ENCODE results near the gene GRK6. TPM values are rescaled to one million over a fixed set of nuclear protein-coding genes. Genes with fewer than 3 reads are reported as not detected.
"Not testable (repeated sequence)": the region's sequence is repeated elsewhere in the genome, so short reads cannot be mapped to it uniquely, and the experiment has no call there.

GRK6 gene
- total RNA-seq, 1 donor from 2014 or later = 43.9 TPM

DNA sequence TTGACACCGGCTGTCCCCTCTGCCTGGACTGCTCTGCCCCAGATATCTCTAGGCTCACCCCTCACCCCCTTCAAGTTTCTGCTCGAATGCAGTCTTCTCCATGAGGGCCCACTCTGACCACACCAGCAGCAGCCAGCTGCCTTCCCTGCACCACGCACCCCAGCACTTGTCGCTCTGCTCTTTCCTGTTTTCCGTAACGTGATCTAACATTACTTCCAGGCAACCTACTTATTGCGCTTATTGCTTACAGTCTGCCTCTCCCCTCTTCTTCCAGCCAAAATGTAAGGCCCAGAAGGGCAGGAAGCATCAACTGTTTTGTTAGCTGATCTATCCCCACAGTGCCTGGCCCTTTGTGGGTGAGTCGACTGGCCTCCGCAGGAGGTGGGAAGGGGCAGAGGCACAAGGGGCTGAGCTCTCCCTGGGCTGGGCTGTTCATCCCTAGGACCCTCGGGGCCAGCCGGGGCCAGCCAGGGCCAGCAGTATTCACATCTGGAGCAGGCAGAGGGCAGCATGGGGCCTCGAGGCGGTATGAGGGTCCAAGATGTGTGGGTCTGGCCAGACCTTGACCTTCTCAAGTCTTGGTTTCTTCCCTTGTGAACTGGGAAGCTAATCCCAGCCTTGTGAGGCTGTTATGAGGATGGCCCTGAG is 58.5 kb downstream of the GRK6 start:
- intact Hi-C loops (cut with DNase I) = no loop called here
- TF ChIP-seq, protein P1, sequence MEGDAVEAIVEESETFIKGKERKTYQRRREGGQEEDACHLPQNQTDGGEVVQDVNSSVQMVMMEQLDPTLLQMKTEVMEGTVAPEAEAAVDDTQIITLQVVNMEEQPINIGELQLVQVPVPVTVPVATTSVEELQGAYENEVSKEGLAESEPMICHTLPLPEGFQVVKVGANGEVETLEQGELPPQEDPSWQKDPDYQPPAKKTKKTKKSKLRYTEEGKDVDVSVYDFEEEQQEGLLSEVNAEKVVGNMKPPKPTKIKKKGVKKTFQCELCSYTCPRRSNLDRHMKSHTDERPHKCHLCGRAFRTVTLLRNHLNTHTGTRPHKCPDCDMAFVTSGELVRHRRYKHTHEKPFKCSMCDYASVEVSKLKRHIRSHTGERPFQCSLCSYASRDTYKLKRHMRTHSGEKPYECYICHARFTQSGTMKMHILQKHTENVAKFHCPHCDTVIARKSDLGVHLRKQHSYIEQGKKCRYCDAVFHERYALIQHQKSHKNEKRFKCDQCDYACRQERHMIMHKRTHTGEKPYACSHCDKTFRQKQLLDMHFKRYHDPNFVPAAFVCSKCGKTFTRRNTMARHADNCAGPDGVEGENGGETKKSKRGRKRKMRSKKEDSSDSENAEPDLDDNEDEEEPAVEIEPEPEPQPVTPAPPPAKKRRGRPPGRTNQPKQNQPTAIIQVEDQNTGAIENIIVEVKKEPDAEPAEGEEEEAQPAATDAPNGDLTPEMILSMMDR (IDR thresholded peaks at IDR 0.05) = no peak
- H3K4me1 ChIP-seq = peaks cover 1% of the 10 kb centered on the region
- no peaks in the 10 kb centered on the region for H3K27me3 ChIP-seq
- H3K27ac ChIP-seq = no peak overlapping the region
- ATAC-seq (no peak), DNase-seq (no peak)
- no peak overlapping the region for H3K4me3 ChIP-seq
- H3K36me3 ChIP-seq = peaks cover 49% of the 10 kb centered on the region
- H3K9me3 ChIP-seq = no peaks in the 10 kb centered on the region

DNA sequence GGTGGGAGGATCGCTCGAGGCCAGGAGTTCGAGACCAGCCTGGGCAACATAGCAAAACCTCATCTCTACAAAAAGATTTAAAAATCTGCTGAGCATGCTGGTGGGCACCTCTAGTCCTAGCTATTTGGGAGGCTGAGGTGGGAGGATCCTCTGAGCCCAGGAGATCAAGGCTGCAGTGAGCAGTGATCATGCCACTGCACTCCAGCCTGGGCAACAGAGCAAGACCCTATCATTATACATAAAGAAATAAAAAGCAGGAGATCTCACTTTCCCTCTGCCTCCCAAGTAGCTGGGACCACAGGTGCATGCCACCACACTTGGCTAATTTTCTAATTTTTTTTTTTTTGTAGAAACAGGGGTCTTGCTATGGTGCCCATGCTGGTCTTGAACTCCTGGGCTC is 59.3 kb downstream of the GRK6 start:
- H3K4me3 ChIP-seq; H3K27me3 ChIP-seq; H3K27ac ChIP-seq; DNase-seq; intact Hi-C loops (cut with DNase I); ATAC-seq; H3K9me3 ChIP-seq; H3K4me1 ChIP-seq: not testable (repeated sequence)
- H3K36me3 ChIP-seq = peaks cover 57% of the 10 kb centered on the region

GRCh38 chr5:177486256-177486655 is 59.8 kb downstream of the GRK6 start:
- no peak for ATAC-seq
- H3K4me1 ChIP-seq = no peaks in the 10 kb centered on the region

DNA sequence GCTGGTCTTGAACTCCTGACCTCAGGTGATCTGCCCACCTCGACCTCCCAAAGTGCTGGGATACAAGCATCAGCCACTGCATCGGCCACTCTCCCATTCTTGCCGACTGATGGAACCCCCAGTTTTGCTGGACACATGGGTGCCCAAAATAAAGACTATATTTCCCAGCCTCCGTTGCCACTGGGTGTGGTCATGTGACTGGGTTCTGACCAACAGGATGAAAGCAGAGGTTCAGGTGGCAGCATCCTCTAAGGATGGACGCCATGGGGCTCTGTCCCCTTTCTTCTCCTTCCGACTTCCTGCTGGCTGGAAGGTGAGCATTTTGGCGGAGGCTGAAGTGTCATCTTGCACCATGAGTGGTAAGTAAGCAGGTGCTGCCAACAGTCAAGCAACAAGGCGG is 60.7 kb downstream of the GRK6 start:
- TF ChIP-seq, protein P1 (IDR thresholded peaks at IDR 0.05) = no peak
- intact Hi-C loops (cut with DNase I) = no loop called here
- ATAC-seq (no peak), DNase-seq (no peak)
- H3K36me3 ChIP-seq = peaks cover 60% of the 10 kb centered on the region
- no peaks in the 10 kb centered on the region for H3K27me3 ChIP-seq
- no peak overlapping the region for H3K27ac ChIP-seq
- H3K4me1 ChIP-seq = no peaks in the 10 kb centered on the region
- H3K9me3 ChIP-seq = no peaks in the 10 kb centered on the region
- H3K4me3 ChIP-seq = no peak overlapping the region

More at GRCh38 chr5:177486256-177486655, 59.8 kb downstream of the GRK6 start:
- no peak overlapping the region for H3K27ac ChIP-seq
- intact Hi-C loops (cut with DNase I) = no loop called here
- H3K4me3 ChIP-seq = no peak overlapping the region
- no peaks in the 10 kb centered on the region for H3K27me3 ChIP-seq
- no peak for DNase-seq
- H3K9me3 ChIP-seq = no peaks in the 10 kb centered on the region
- H3K36me3 ChIP-seq = peaks cover 60% of the 10 kb centered on the region
- TF ChIP-seq, protein P1 (IDR thresholded peaks at IDR 0.05) = no peak

- intact Hi-C loops (cut with DNase I) = no loop called here
- Histone ChIP-seq H3K27ac (no peak overlapping the region), H3K9me3 (no peaks in the 10 kb centered on the region), H3K4me3 (no peak overlapping the region), H3K4me1 (no peaks in the 10 kb centered on the region), H3K27me3 (no peaks in the 10 kb centered on the region), H3K36me3 (peaks cover 60% of the 10 kb centered on the region)
- ATAC-seq (no peak), DNase-seq (no peak)
- TF ChIP-seq, protein P1 (IDR thresholded peaks at IDR 0.05) = no peak
Measured at GRCh38 chr5:177487975-177488374, 61.5 kb downstream of the GRK6 start.

DNA sequence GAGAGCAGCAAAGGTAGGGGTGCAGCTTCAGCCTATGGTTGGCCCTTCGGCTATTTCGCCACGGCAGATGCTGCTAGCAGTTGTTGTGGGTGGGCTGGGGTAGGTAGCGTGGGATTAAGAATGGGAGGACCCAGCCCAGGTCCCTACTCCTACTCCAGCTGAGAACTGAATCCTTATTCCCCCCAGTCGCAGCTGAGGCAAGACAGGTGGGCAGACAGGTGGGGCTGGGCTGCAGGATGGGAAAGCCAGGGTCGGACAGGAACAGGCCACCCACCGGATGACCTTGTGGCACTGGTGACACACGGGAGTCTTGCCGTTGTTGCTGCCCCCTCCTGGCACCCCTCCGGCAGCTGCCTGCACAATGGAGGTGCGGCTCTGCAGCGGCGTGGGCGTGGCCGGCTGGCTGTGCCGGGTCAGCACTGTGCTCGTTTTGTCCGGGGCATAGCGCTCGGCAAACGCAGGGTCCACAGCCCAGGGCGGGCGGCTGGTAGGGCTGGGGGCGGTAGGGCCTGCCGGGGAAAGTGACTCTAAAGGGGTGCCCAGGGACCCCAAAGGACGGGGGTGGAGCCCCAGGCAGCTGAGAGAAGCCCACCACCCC is 62.7 kb downstream of the GRK6 start:
- no peak overlapping the region for H3K27ac ChIP-seq
- TF ChIP-seq, protein P1 (IDR thresholded peaks at IDR 0.05) = no peak
- no peak for DNase-seq
- ATAC-seq = no peak
- peaks cover 51% of the 10 kb centered on the region for H3K36me3 ChIP-seq
- no peaks in the 10 kb centered on the region for H3K9me3 ChIP-seq
- intact Hi-C loops (cut with DNase I) = no loop called here
- peaks cover 12% of the 10 kb centered on the region for H3K4me1 ChIP-seq
- no peaks in the 10 kb centered on the region for H3K27me3 ChIP-seq
- no peak overlapping the region for H3K4me3 ChIP-seq

Measured in upper lobe of right lung (tissue), 1 donor.